Dermis microvascular lymphatic vessel endothelial cell (primary cell): ENCODE results near the gene EMC10. TPM values are rescaled to one million over a fixed set of nuclear protein-coding genes. Genes with fewer than 3 reads are reported as not detected.

Experiments
- DNase-seq, 2 donors: peaks; one replicate each; pipeline versions ENCODE4 v3.0.0 to v3.0.0-alpha.2; 2010; ENCODE audit warnings: low read depth in 2 of 2
- total RNA-seq: library from RNA; depleted of rRNA; stranded (reverse); fragments of >200 nt; gene quantifications from 2 replicates; pipeline ENCODE4 v1.2.1, GENCODE V29; 2014

Gene EMC10
- total RNA-seq, 1 donor from 2014 or later = 54.0 TPM

DNA sequence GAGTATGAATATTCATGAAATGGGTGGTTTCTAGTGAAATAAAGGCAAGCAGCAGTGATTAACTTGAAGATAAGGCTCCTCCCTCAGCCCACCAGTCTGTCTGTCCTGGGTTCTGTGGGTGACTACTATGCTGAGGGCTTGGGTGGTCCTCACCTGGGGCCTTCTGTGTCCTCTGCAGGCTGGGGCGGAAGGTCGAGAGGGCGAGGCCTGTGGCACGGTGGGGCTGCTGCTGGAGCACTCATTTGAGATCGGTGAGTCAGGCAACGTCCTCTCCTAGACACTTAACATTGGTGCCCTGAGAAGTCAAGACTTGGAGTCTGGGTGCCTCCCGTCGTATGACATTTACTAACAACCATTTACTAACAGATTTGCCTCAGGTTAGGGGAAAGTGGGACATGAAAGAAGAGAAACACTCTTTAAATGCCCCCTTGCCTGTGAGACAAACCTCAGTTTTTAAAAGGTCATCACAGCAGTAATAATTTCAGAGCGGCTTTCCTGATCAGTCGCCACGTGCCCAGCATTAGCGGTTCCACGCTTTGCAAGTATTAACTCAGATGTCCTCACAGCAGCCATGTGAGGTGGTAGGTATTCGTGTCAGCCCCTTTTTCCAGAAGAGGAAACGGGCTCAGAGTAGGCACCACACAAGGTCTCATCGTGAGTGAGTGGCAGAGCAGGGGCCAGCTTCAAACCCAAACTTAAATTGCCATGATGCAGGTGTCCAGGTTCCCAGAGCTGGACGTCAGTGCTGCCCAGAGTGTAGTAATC, 1.6 kb downstream of the EMC10 start:
- DNase-seq = no peak

- DNase-seq = peak; percentile 21 to 52
These were observed 2.8 kb downstream of the EMC10 start for GRCh38 chr19:50478901-50479715.

- DNase-seq = no peak
These were observed 3.5 kb downstream of the EMC10 start for GRCh38 chr19:50479761-50480251.

GRCh38 chr19:50480281-50481111, 4.2 kb downstream of the EMC10 start:
- DNase-seq = no peak

DNA sequence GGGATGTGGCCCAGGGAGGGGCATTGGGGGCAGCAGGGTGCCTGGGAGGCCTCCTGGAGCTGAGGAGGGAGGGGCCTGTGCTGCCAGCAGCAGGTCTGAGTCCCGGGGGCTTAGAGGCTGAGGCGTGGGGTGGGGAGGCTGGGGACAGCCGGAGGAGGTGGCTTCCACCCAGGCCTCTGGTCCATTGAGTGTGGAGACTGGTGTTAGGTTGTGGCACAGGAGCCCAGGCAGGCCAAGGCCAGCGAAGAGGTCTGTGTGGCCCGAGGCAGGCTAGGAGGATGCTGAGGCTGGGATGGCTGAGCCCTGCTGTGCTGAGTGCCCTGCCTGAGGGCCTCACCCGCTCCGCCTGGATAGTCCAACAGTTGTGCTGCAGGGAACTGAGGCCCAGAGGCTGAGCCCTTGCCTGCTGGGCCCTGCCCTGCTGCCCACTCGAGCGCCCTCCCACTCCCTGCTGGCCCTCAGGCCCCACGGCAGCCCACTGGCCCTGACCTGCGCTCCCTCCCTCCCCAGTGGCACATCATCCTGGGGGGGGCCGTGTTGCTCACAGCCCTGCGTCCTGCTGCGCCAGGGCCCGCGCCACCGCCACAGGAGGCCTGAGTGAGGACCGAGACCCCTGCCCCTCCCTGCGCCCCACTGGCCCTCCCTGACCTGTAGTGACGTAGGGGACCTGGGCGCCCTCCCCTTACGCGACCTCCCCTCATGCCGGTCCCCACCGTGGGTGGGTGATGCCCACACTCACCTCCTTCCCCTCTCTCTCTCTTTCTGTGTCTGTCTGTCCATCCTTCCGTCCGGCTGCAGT, 5.2 kb downstream of the EMC10 start:
- no peak for DNase-seq

- DNase-seq = no peak
These were observed 6.1 kb downstream of the EMC10 start for GRCh38 chr19:50482271-50482855.

DNA sequence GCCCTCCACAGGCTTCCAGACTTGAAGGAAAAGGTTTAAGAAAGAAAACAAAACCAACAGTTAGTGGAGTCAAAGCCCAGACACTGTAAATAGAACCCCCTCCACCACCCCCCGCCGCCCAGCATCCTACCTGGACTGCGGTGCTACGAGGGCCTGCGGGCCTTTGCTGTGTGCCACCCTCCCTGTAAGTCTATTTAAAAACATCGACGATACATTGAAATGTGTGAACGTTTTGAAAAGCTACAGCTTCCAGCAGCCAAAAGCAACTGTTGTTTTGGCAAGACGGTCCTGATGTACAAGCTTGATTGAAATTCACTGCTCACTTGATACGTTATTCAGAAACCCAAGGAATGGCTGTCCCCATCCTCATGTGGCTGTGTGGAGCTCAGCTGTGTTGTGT, 6.6 kb downstream of the EMC10 start:
- DNase-seq = no peak

DNA sequence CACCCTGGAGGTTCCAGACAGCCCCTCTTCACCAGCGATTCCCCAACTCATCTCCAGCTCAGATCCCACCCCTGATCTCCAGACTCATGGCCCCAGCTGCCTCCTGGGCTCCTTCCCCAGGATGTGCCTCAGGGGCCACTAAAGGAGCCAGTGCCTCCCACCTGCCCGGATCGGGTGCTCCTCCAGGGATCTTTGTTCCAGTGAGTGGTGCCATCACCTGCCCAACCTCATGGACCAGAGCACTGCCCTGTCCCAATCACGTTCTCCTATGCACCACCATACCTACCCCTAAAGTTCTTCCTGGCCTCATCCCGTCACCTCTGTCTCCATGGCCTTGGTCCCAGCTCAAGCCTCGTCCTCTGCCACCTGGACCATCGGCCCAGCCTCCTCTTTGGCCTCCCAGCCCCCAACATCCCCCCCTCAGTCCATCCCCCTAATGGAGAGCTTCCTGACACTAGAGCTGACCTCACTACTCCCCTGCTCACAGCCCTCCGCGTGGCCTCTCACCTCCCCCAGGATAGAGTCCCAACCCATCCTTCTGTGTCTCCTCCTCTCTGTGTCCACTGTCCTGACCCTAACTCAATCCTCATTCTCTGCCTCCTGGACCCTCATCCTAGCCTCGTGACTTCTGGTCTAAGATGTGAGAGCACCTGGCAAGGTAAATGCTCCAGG, 9.1 kb downstream of the EMC10 start:
- DNase-seq = no peak

DNA sequence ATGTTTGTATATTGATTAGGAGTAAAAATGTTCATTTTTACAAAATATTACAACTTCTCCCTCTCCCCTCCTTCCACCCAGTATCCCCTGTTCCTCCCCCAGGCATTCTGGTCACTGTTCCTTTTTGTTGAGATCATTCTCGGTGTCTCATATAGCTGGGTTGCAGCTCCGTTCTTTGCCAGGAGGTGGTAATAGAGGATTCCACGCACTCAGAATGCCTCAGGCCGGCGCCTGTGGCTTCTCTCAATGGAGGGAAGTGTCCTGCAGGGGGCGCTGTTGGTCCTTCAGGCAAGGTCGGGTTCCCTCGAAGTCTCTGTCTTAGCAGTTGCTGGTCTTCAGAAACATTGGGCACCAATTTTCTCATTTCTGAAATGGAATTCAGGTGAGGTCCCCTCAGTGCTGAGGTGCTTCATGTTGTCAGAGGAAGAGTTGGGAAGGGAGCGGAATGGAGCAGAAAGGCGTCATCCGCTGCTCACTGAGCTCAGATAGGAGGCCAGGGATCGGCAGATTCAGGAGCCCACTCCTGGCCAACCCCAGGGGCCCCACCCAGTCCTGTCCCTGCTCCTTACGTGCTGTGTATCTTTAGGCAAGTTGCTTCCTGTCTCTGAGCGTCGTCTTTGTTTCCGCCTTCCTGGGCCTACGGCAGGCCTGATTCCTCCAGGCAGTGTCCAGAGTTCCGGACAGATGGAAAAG, 10.7 kb downstream of the EMC10 start:
- DNase-seq = peak; percentile 12 to 37

- DNase-seq = no peak
These were observed 12.3 kb downstream of the EMC10 start for GRCh38 chr19:50488389-50489194.

DNA sequence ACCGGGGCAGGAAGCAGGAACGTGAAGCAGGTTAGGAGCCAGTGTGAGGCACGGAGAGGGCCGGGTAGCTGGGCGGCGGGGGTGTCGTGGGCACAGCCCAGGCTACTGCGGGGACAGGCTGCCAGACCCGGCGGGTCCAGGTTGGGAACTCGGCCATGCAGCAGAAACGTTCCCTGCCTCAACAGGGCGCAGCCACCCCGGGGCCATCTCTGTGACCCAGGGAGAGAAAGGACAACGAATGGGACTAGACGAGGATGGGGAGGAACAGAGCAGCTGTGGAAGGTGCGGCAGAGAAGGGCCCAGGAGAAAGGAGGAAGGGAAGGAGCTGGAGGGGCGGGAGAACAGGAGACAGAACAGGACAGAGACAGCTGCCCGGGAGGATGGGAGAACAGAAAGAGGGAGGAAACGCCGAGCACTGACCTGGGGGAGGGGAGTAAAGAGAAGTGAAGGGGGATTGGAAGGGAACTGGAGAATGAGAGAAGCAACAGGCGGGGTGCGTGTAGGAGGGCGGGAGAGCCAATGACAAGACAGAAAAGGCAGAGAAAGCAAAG, 13.2 kb downstream of the EMC10 start:
- no peak for DNase-seq

DNA sequence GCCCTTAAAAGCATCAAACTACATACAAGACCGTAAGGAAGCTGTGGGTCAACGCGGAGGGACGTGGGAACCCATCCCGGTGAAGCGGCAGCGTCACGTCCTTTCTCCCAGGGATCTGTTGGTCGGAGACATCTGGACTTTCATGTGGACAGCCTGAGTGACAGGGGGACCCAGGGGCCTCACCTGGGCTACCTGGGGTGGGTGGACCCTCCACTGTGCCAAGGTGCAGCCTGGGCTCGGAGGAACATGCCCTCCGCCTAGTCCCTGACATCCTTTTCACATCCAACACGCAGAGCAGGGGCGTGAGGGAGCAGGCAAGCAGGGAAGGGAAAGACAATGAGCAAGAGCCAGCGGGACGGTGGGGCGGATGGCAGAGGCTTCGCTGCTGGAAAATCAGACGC, 14.1 kb downstream of the EMC10 start:
- DNase-seq = no peak

DNA sequence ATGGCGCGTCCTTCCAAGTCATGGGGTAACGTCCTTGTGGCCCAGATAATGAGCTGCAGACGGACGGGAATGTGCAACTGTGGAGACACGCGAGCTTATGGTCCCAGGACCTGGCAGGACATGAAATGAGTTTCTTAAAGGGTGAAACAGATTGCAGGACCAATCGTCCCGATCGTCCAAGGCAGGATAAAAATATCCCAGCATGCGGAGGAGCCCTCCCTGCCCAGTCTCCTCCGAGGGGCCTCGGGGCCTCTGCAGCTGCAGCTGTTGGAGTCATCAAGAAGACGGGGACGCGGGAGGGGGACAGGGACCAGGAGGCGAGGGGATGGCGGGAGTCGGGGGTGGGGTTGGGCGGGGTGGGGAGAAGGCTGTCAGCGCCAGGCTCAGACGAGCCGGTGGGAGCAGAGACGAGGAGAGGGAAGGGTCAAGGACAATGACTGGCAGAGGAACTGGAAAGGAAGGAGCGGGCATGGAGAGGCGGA, 14.7 kb downstream of the EMC10 start:
- DNase-seq = no peak

- no peak for DNase-seq
These were observed 16.2 kb downstream of the EMC10 start for GRCh38 chr19:50492303-50493052.

DNA sequence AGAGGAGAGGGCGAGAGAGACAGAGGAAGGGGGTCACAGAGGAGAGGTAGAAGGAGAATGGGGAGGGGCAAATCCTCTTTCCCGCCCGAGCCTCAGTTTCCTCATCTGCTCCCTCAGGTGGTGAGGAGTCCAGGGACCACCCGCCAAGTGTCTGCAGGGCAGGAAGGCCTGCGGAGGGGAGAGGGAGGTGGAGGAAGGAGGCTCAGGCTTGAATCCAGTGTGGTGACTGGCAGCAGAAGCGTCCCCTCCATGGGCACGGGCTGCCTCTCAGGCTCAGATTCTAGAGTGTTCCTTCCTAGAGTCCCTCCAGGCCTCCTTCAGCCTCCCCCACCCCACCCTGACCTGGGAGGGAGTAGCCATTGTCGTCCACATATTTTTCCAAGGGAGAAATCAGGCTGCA, 16.9 kb downstream of the EMC10 start:
- DNase-seq = no peak

- no peak for DNase-seq
These were observed 18.1 kb downstream of the EMC10 start for GRCh38 chr19:50494186-50495019.
